B cell (primary cell): ENCODE data around the gene UBN1. TPM values are rescaled to one million over a fixed set of nuclear protein-coding genes. Genes with fewer than 3 reads are reported as not detected.

Experiments
- ATAC-seq: fragments of 200-7000 bp; cut with Tn5 transposase; one replicate; pipeline ENCODE4 v1.10.0; 2021; ENCODE audit warnings: low read depth, mild to moderate bottlenecking, moderate number of reproducible peaks, moderate library complexity
- CTCF ChIA-PET: fragments of 350-600 bp; sonication (Branson Sonifier 250); formaldehyde crosslinking; loops from one replicate; lab custom pipeline; 2021; ENCODE audit warnings: antibody characterized with exemption, inconsistent platforms; lab: Charles Lee
- POLR2A ChIA-PET: fragments of 350-600 bp; sonication (Branson Sonifier 250); formaldehyde crosslinking; loops from one replicate; lab custom pipeline; 2021; ENCODE audit warnings: antibody characterized with exemption; lab: Charles Lee
- DNase-seq: peaks from one replicate; pipeline ENCODE4 v3.0.0; 2013
- H2AFZ ChIP-seq: 2 replicates; pipeline ENCODE4 v1.6.1; 2012; ENCODE audit warnings: mild to moderate bottlenecking, low read depth, low read length; ENCODE audit not compliant: insufficient read depth, poor library complexity, severe bottlenecking
- H3K27ac ChIP-seq, 2 donors: 1 replicate in 1 of 2; 2 replicates in 1 of 2; pipeline ENCODE4 v1.5.1; 2012 to 2013; ENCODE audit warnings: low read length in 2 of 2, mild to moderate bottlenecking in 2 of 2, moderate library complexity in 1 of 2
- H3K27me3 ChIP-seq, 4 experiments: fragments of 200-600 bp in 1 of 4; sonication (generic) in 1 of 4; replicated peaks in 1 of 4; 1 replicate in 2 of 4; 2 replicates in 2 of 4; pipeline versions ENCODE4 v1.6.1 to v1.7.0; 2013 to 2016; ENCODE audit warnings: low read length in 3 of 4, mild to moderate bottlenecking in 2 of 4, mixed read lengths in 1 of 4, moderate library complexity in 1 of 4; ENCODE audit not compliant: insufficient read depth in 4 of 4, control insufficient read depth in 3 of 4; ENCODE audit errors: control extremely low read depth in 1 of 4
- H3K36me3 ChIP-seq, 2 experiments: replicated peaks in 1 of 2; 1 replicate in 1 of 2; 2 replicates in 1 of 2; pipeline versions ENCODE4 v1.6.1 to v1.7.1; 2013; ENCODE audit warnings: low read length in 1 of 2; ENCODE audit not compliant: insufficient read depth in 2 of 2, control insufficient read depth in 1 of 2; ENCODE audit errors: control extremely low read depth in 1 of 2, extremely low read depth in 1 of 2
- H3K4me1 ChIP-seq, 2 donors: fragments of 200-600 bp in 1 of 2; sonication (generic) in 1 of 2; 1 replicate in 1 of 2; 2 replicates in 1 of 2; pipeline versions ENCODE4 v1.5.1 to v1.6.1; 2013 to 2017; ENCODE audit warnings: low read length in 2 of 2; ENCODE audit not compliant: control insufficient read depth in 2 of 2, insufficient read depth in 2 of 2
- H3K4me2 ChIP-seq: replicated peaks from 2 replicates; pipeline ENCODE3; 2012; ENCODE audit warnings: mild to moderate bottlenecking, low read depth, low read length; ENCODE audit not compliant: poor library complexity, severe bottlenecking
- H3K4me3 ChIP-seq, 5 experiments: fragments of 200-600 bp in 1 of 5; sonication (generic) in 1 of 5; 1 replicate in 3 of 5; 2 replicates in 2 of 5; pipeline versions ENCODE4 v1.5.1 to v1.7.0; 2011 to 2016; ENCODE audit warnings: low read length in 4 of 5, mild to moderate bottlenecking in 4 of 5, low read depth in 2 of 5, control low read depth in 1 of 5, moderate library complexity in 1 of 5; ENCODE audit not compliant: insufficient read depth in 1 of 5; ENCODE audit errors: control extremely low read depth in 1 of 5, extremely low read depth in 1 of 5
- H3K79me2 ChIP-seq: fragments of 200-600 bp; sonication (generic); one replicate; pipeline ENCODE4 v1.6.0; 2016; ENCODE audit warnings: low read length; ENCODE audit not compliant: control insufficient read depth, insufficient read depth
- H3K9ac ChIP-seq: fragments of 200-600 bp; sonication (generic); 2 replicates; pipeline ENCODE4 v1.6.1; 2017; ENCODE audit warnings: mild to moderate bottlenecking, low read length, moderate library complexity
- H3K9me3 ChIP-seq, 3 donors: one replicate each; pipeline versions ENCODE4 v1.6.1 to v1.7.1; 2013; ENCODE audit warnings: low read length in 2 of 3; ENCODE audit not compliant: control insufficient read depth in 2 of 3, insufficient read depth in 1 of 3; ENCODE audit errors: control extremely low read depth in 1 of 3
- H4K20me1 ChIP-seq: 2 replicates; pipeline ENCODE4 v1.6.0; 2012; ENCODE audit warnings: mild to moderate bottlenecking, low read length; ENCODE audit not compliant: insufficient read depth, control insufficient read depth, poor library complexity, severe bottlenecking
- H3K27ac Mint-ChIP-seq: one replicate; pipeline ENCODE4 v1.8.0; 2021; ENCODE audit warnings: mixed read lengths
- H3K27me3 Mint-ChIP-seq: one replicate; pipeline ENCODE4 v1.8.0; 2021; ENCODE audit warnings: mixed read lengths
- H3K4me1 Mint-ChIP-seq: one replicate; pipeline ENCODE4 v1.8.0; 2021; ENCODE audit warnings: mixed read lengths
- H3K4me3 Mint-ChIP-seq: one replicate; pipeline ENCODE4 v1.8.0; 2021; ENCODE audit warnings: mixed read lengths
- H3K9me3 Mint-ChIP-seq: one replicate; pipeline ENCODE4 v1.8.0; 2022; ENCODE audit warnings: mixed read lengths; ENCODE audit not compliant: insufficient read depth
- CTCF ChIP-seq: fragments of 200-600 bp; IDR thresholded peaks from one replicate; pipeline ENCODE4 v1.8.0; 2022; ENCODE audit warnings: antibody characterized with exemption, mild to moderate bottlenecking
- EZH2 ChIP-seq: IDR thresholded peaks from 2 replicates; pipeline ENCODE4 v1.6.1; 2012; ENCODE audit warnings: borderline replicate concordance, low read depth, mild to moderate bottlenecking, moderate library complexity, low read length; ENCODE audit not compliant: insufficient read depth, poor library complexity, severe bottlenecking
- WGBS: methylation state at CpG from one replicate; pipeline ENCODE4 v1.1.5; 2013; ENCODE audit warnings: missing lambda C conversion rate; ENCODE audit not compliant: insufficient coverage; 5-methylcytosine and 5-hydroxymethylcytosine counted together
- intact Hi-C: fragments of 100-400 bp; cut with micrococcal nuclease; formaldehyde crosslinking; loops from one replicate; pipeline ENCODE4 v1.10.0; 2022
- polyA plus RNA-seq: library from polyadenylated mRNA; depleted of rRNA; stranded (reverse); fragments of >200 nt; gene quantifications from 2 replicates; pipeline ENCODE4 v1.2.3, GENCODE V29; 2012
- total RNA-seq, 2 donors: library from RNA; stranded (reverse); fragments of 120-200 nt in 1 of 2; gene quantifications; 1 replicate in 1 of 2; 2 replicates in 1 of 2; pipeline versions ENCODE4 v1.2.3 to v1.2.4, GENCODE V29; 2013 to 2022

The UBN1 gene
- total and polyA plus RNA-seq, 2 donors (not counting 1 experiment from before 2014, with no cell fraction given), result 16.6 to 38.1 TPM

- Histone ChIP-seq H3K27ac (no peak overlapping the region), H4K20me1 (no peaks in the 10 kb centered on the region), H3K4me2 (no peak overlapping the region), H3K9ac (no peak overlapping the region), H2AFZ (no peak overlapping the region), H3K4me3 (no peak overlapping the region), H3K27me3 (peaks cover 0 to 3% (median 0%) of the 10 kb centered on the region in 4 experiments), H3K9me3 (no peaks in the 10 kb centered on the region), H3K36me3 (no peaks in the 10 kb centered on the region), H3K4me1 (no peaks in the 10 kb centered on the region), H3K79me2 (no peaks in the 10 kb centered on the region)
- ATAC-seq, result no peak
- ChIA-PET POLR2A (no interaction called here), CTCF (no interaction called here)
- intact Hi-C loops, result no loop called here
- 85% methylated on average over 16 of the region's 16 CpGs for WGBS
- no peaks in the 10 kb centered on the region for H3K9me3 Mint-ChIP-seq
- H3K27ac Mint-ChIP-seq, result no peak overlapping the region
- DNase-seq, result no peak
- no peak overlapping the region for H3K4me3 Mint-ChIP-seq
- TF ChIP-seq CTCF (no peak), EZH2 (no peak)
- peaks cover 24% of the 10 kb centered on the region for H3K27me3 Mint-ChIP-seq
- no peaks in the 10 kb centered on the region for H3K4me1 Mint-ChIP-seq
Measured at GRCh38 chr16:4904108-4904941, 57.0 kb downstream of the UBN1 start.

GRCh38 chr16:4904942-4905615 is 57.8 kb downstream of the UBN1 start:
- Mint-ChIP-seq H3K9me3 (no peaks in the 10 kb centered on the region), H3K4me3 (no peak overlapping the region), H3K27me3 (peaks cover 17% of the 10 kb centered on the region), H3K4me1 (no peaks in the 10 kb centered on the region), H3K27ac (no peak overlapping the region)
- no peak overlapping the region for H2AFZ ChIP-seq
- no peaks in the 10 kb centered on the region for H4K20me1 ChIP-seq
- H3K4me2 ChIP-seq, result no peak overlapping the region
- POLR2A ChIA-PET, result no interaction called here
- no peaks in the 10 kb centered on the region for H3K4me1 ChIP-seq
- H3K27ac ChIP-seq, result no peak overlapping the region
- DNase-seq (no peak), ATAC-seq (no peak)
- CTCF ChIA-PET, result no interaction called here
- no peak for TF ChIP-seq CTCF
- no peak for TF ChIP-seq EZH2
- no peak overlapping the region for H3K9ac ChIP-seq
- WGBS, result 92% methylated on average over 9 of the region's 14 CpGs
- intact Hi-C loops, result no loop called here
- no peak overlapping the region for H3K4me3 ChIP-seq
- H3K9me3 ChIP-seq, result no peaks in the 10 kb centered on the region
- no peaks in the 10 kb centered on the region for H3K36me3 ChIP-seq
- H3K79me2 ChIP-seq, result no peaks in the 10 kb centered on the region
- H3K27me3 ChIP-seq, result peaks cover 0 to 3% (median 0%) of the 10 kb centered on the region in 4 experiments
